Measurements from ENCODE around the gene EPHB6.
A peak's percentile ranks its signal among the peaks of the same experiment; 100 is the strongest.

EPHB6 gene

DNA sequence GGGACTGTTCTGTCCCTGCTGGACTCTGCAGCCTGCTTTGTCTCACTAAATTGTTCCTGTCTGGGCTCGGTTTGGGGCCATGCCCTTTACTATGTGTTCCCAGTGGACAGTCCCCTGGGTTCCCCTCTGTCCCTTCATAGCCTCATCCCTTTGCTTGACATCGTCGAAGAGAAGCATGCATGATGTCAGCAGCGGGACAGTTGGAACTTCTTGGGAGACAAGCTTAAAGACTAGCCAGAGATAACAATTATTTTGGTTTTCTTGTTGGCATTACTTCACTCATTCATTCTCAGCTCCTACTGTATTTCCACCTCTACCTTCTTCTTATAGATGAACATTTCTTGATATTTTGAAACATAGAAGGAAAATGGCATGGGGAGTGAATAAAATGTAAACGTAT, 2.7 kb downstream of the EPHB6 start:
- no peak overlapping the region for H3K4me3 ChIP-seq (ENCODE audit: low read depth, low read length)
- TF ChIP-seq, protein P1, sequence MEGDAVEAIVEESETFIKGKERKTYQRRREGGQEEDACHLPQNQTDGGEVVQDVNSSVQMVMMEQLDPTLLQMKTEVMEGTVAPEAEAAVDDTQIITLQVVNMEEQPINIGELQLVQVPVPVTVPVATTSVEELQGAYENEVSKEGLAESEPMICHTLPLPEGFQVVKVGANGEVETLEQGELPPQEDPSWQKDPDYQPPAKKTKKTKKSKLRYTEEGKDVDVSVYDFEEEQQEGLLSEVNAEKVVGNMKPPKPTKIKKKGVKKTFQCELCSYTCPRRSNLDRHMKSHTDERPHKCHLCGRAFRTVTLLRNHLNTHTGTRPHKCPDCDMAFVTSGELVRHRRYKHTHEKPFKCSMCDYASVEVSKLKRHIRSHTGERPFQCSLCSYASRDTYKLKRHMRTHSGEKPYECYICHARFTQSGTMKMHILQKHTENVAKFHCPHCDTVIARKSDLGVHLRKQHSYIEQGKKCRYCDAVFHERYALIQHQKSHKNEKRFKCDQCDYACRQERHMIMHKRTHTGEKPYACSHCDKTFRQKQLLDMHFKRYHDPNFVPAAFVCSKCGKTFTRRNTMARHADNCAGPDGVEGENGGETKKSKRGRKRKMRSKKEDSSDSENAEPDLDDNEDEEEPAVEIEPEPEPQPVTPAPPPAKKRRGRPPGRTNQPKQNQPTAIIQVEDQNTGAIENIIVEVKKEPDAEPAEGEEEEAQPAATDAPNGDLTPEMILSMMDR (IDR thresholded peaks at IDR 0.05; ENCODE audit: control insufficient read depth, extremely low read depth, insufficient read depth): no peak
- no peak for DNase-seq (ENCODE audit: low read depth)

DNA sequence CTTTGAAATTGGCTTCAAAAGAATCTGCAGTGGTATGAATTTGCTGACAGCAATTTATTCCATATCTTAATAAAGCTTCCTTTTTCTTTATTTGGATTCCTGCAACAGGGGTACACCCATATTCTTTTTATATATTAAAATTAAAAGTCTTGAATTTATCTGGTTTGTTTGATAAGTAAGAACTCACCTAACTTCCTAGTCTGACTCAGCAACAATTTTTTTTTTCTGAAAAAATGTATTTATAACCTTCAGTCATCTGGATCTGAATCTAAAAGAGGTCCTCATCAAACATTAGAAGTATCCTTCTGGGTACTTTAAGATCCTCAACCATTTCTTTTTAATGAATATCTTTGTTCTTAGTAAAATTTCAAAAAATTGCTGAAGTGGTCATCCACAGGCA, 4.5 kb downstream of the EPHB6 start:
- no peak overlapping the region for H3K4me3 ChIP-seq (ENCODE audit: low read depth, low read length)
- TF ChIP-seq, protein P1 (IDR thresholded peaks at IDR 0.05; ENCODE audit: control insufficient read depth, extremely low read depth, insufficient read depth): no peak
- no peak for DNase-seq (ENCODE audit: low read depth)

DNA sequence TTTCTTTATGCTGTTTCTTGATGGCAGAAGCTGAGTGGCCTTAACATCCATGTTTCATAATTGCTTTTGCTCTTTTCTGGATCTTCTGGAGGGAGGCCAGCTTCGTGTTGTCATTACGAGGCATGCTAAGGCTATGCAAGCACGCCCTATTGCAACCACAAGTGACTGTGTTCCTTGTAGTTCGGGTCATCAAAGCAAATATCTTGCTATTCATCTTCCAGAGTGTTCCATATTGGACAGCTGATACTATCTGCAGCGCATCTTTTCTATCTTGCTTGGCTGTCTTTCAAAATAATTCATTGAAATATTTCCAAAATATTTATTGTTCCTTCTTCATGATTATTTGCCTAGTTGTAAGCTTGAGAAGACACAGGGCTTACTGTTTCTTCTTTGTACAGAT, 5.0 kb downstream of the EPHB6 start:
- H3K4me3 ChIP-seq (ENCODE audit: low read depth, low read length): no peak overlapping the region
- peak; percentile 77 for DNase-seq (ENCODE audit: low read depth)

DNA sequence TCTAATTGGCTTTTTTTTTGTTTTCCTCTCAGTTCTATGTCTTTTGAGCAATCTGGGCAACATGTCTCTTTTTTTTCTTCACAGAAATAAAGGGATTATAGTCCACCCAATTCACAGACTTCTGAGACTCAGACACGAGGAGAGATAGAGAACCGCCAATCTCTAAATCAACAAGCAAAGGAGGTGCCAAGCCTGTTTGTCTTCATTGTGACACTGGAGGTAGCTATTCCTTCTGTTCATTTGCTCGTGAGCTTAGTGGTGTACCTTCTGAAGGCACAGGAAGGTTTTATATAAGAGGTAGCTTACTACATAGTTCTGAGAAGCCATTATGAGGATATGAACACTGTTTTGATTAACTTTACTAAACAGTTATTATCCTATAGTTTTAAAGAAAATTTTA, 6.1 kb downstream of the EPHB6 start:
- no peak overlapping the region for H3K4me3 ChIP-seq (ENCODE audit: low read depth, low read length)
- peak; percentile 71 for DNase-seq (ENCODE audit: low read depth)
- TF ChIP-seq, protein P1 (IDR thresholded peaks at IDR 0.05; ENCODE audit: control insufficient read depth, extremely low read depth, insufficient read depth): no peak

More for the DNA sequence above, 5.0 kb downstream of the EPHB6 start:
- TF ChIP-seq, protein P1 (IDR thresholded peaks at IDR 0.05; ENCODE audit: control insufficient read depth, extremely low read depth, insufficient read depth): no peak

DNA sequence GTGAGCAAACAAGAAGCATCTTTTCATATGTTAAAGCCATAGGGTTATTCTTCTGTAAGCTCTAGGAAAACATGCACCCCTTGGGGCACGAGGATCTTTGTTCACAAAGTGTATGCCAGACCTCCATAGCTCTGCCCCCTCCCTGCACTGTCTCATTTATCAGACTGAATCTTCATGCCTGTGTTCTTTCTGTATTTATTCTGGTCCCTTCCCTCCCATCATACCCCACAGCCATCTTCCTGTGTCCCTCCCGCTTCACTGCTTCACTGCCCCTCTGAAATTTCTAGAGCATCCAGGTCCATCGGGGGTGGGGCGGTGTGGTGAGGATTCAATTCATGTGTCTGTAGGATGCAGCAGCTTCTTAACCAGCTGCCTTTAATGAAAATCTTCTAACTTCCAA, 7.5 kb downstream of the EPHB6 start:
- TF ChIP-seq, protein P1 (IDR thresholded peaks at IDR 0.05; ENCODE audit: control insufficient read depth, extremely low read depth, insufficient read depth): no peak
- DNase-seq (ENCODE audit: low read depth): no peak
- H3K4me3 ChIP-seq (ENCODE audit: low read depth, low read length): no peak overlapping the region

DNA sequence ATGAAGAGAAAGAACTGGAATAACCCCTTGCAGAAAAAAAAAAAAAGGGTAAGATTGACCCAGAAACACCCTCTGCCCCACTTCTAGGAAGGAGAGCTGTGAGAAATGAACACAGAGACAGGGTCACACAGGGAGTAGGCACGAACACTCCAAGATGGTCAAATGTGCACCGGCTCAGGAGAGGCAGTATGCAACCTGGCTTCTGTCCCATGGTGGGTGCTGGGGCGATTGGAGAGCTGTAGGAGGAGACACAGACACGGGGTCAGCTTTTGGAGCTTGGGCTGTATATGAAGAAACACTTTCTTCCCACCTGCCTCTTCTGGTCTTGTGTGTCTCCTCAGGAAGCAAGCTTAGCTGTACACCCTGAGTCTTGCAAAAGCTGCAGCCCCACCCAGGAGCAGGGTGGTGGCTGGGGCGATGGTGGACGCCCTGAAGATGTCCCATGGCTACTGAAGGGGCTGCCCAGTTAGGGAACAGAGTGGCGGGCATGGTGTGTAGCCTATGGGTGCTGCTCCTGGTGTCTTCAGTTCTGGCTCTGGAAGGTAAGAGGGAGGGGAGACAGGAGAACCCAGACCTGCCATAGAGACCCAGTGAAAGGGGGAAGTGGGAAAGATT, 8.0 kb downstream of the EPHB6 start:
- DNase-seq (ENCODE audit: low read depth): no peak
- H3K4me3 ChIP-seq (ENCODE audit: low read depth, low read length): no peak overlapping the region
- TF ChIP-seq, protein P1 (IDR thresholded peaks at IDR 0.05; ENCODE audit: control insufficient read depth, extremely low read depth, insufficient read depth): no peak

All from LNCaP clone FGC (cell line).